OCI-LY1 (cell line): ENCODE measurements around the gene IL1RAPL2.
"Not testable (repeated sequence)": the region's sequence is repeated elsewhere in the genome, so short reads cannot be mapped to it uniquely, and the experiment has no call there.

ENCODE experiments used
- EZH2 ChIP-seq: fragments of 200-600 bp; sonication (generic), shearing (Covaris generic); IDR thresholded peaks from 2 replicates; pipeline ENCODE4 v1.8.0; 2017; ENCODE audit warnings: borderline replicate concordance, mixed run types, mild to moderate bottlenecking, antibody characterized with exemption, low read length, moderate library complexity, mixed read lengths
- TF ChIP-seq, protein P1 (sequence below): fragments of 200-600 bp; sonication (generic), shearing (Covaris generic); IDR thresholded peaks from 2 replicates; pipeline ENCODE4 v1.5.1; 2017; ENCODE audit warnings: mild to moderate bottlenecking, antibody characterized with exemption, low read length, moderate library complexity, mixed read lengths

DNA sequence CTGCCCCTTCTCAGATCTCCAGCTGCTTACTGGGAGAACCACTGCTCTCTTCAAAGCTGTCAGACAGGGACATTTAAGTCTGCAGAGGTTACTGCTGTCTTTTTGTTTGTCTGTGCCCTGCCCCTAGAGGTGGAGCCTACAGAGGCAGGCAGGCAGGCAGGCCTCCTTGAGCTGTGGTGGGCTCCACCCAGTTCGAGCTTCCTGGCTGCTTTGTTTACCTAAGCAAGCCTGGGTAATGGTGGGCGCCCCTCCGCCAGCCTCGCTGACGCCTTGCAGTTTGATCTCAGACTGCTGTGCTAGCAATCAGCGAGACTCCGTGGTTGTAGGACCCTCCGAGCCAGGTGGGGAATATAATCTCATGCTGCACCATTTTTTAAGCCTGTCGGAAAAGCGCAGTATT, 343.7 kb downstream of the IL1RAPL2 start:
- not testable (repeated sequence) for TF ChIP-seq EZH2
- TF ChIP-seq, protein P1, sequence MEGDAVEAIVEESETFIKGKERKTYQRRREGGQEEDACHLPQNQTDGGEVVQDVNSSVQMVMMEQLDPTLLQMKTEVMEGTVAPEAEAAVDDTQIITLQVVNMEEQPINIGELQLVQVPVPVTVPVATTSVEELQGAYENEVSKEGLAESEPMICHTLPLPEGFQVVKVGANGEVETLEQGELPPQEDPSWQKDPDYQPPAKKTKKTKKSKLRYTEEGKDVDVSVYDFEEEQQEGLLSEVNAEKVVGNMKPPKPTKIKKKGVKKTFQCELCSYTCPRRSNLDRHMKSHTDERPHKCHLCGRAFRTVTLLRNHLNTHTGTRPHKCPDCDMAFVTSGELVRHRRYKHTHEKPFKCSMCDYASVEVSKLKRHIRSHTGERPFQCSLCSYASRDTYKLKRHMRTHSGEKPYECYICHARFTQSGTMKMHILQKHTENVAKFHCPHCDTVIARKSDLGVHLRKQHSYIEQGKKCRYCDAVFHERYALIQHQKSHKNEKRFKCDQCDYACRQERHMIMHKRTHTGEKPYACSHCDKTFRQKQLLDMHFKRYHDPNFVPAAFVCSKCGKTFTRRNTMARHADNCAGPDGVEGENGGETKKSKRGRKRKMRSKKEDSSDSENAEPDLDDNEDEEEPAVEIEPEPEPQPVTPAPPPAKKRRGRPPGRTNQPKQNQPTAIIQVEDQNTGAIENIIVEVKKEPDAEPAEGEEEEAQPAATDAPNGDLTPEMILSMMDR: not testable (repeated sequence)
